NCI-H2107 (cell line): Measurements from ENCODE around the gene ANKRD49.

Experiments
- DNase-seq: peaks from one replicate; lab custom pipeline; 2025; lab: John Stamatoyannopoulos, UW

ANKRD49 gene

GRCh38 chr11:94544646-94545263 lies 51.0 kb downstream of the ANKRD49 start:
- no peak for DNase-seq

GRCh38 chr11:94545264-94546161 lies 51.7 kb downstream of the ANKRD49 start:
- DNase-seq: no peak

GRCh38 chr11:94546162-94546470 lies 52.3 kb downstream of the ANKRD49 start:
- no peak for DNase-seq

GRCh38 chr11:94546886-94547285 lies 53.1 kb downstream of the ANKRD49 start:
- no peak for DNase-seq

GRCh38 chr11:94549146-94549545 lies 55.4 kb downstream of the ANKRD49 start:
- no peak for DNase-seq
